GM20000 (cell line): ENCODE measurements around the gene CDK2AP2.

ENCODE experiments used
- DNase-seq: peaks from one replicate; pipeline ENCODE4 v3.0.0; 2012; ENCODE audit warnings: low spot score
- CTCF ChIP-seq: IDR thresholded peaks from 2 replicates; pipeline ENCODE4 v1.5.1; 2012; ENCODE audit warnings: mild to moderate bottlenecking, control low read depth; ENCODE audit errors: extremely low read depth, missing control alignments

The CDK2AP2 gene

GRCh38 chr11:67464411-67465188, 43.4 kb downstream of the CDK2AP2 start:
- TF ChIP-seq CTCF: no peak
- DNase-seq: peak; percentile 96

GRCh38 chr11:67463680-67464410, 44.1 kb downstream of the CDK2AP2 start:
- no peak for DNase-seq
- no peak for TF ChIP-seq CTCF

- no peak for TF ChIP-seq CTCF
- no peak for DNase-seq
Observed at GRCh38 chr11:67463186-67463585, 44.8 kb downstream of the CDK2AP2 start.

GRCh38 chr11:67458266-67458665, 49.7 kb downstream of the CDK2AP2 start:
- TF ChIP-seq CTCF: no peak
- DNase-seq: no peak

- no peak for TF ChIP-seq CTCF
- no peak for DNase-seq
Observed at GRCh38 chr11:67457453-67457852, 50.5 kb downstream of the CDK2AP2 start.
